HepG2 (cell line): ENCODE measurements around the gene CPT1B. TPM values are rescaled to one million over a fixed set of nuclear protein-coding genes. Genes with fewer than 3 reads are reported as not detected.

ENCODE experiments used
- FIP1L1 ChIP-seq: fragments of 200-400 bp; formaldehyde crosslinking; IDR thresholded peaks from 2 replicates; pipeline ENCODE4 v1.6.1; 2018; ENCODE audit warnings: low read depth, mild to moderate bottlenecking, low read length, moderate library complexity, borderline replicate concordance; ENCODE audit not compliant: insufficient read depth
- MIXL1 ChIP-seq: IDR thresholded peaks from 2 replicates; pipeline ENCODE4 v1.6.1; 2016
- PAX8 ChIP-seq: sonication (generic); formaldehyde crosslinking; IDR thresholded peaks from 2 replicates; pipeline ENCODE4 v1.8.0; 2022; ENCODE audit warnings: mild to moderate bottlenecking, missing genetic modification reagents, borderline replicate concordance
- TOE1 ChIP-seq: sonication (generic); formaldehyde crosslinking; IDR thresholded peaks from 2 replicates; pipeline ENCODE4 v1.4.0; 2020; ENCODE audit warnings: mild to moderate bottlenecking, missing genetic modification reagents
- ZMAT3 ChIP-seq: sonication (generic); formaldehyde crosslinking; conservative IDR thresholded peaks from 2 replicates; pipeline ENCODE4 v1.7.0; 2021; ENCODE audit warnings: missing genetic modification reagents
- ZNF251 ChIP-seq: sonication (generic); formaldehyde crosslinking; IDR thresholded peaks from 2 replicates; pipeline ENCODE4 v1.9.0; 2021; ENCODE audit warnings: mild to moderate bottlenecking, missing genetic modification reagents
- ZNF260 ChIP-seq: sonication (generic); formaldehyde crosslinking; IDR thresholded peaks from 2 replicates; pipeline ENCODE4 v1.4.0; 2020; ENCODE audit warnings: missing genetic modification reagents, low read depth, mild to moderate bottlenecking, borderline replicate concordance
- ZNF441 ChIP-seq: sonication (generic); formaldehyde crosslinking; IDR thresholded peaks from 2 replicates; pipeline ENCODE4 v1.7.0; 2021; ENCODE audit warnings: missing genetic modification reagents, borderline replicate concordance
- ZNF543 ChIP-seq: sonication (generic); formaldehyde crosslinking; IDR thresholded peaks from 2 replicates; pipeline ENCODE4 v1.4.0; 2020; ENCODE audit warnings: mild to moderate bottlenecking, missing genetic modification reagents
- ZNF570 ChIP-seq: sonication (generic); formaldehyde crosslinking; IDR thresholded peaks from 2 replicates; pipeline ENCODE4 v1.4.0; 2020; ENCODE audit warnings: mild to moderate bottlenecking, missing genetic modification reagents, borderline replicate concordance
- ZNF713 ChIP-seq: sonication (generic); formaldehyde crosslinking; IDR thresholded peaks from 2 replicates; pipeline ENCODE4 v1.4.0; 2020; ENCODE audit warnings: mild to moderate bottlenecking, missing genetic modification reagents
- ZNF788 ChIP-seq: sonication (generic); formaldehyde crosslinking; IDR thresholded peaks from 2 replicates; pipeline ENCODE4 v1.5.0; 2020; ENCODE audit warnings: mild to moderate bottlenecking, missing genetic modification reagents, borderline replicate concordance
- ZNF879 ChIP-seq: sonication (generic); formaldehyde crosslinking; IDR thresholded peaks from 2 replicates; pipeline ENCODE4 v1.8.1; 2023; ENCODE audit warnings: missing genetic modification reagents
- polyA plus RNA-seq, 8 experiments: library from polyadenylated mRNA; depleted of rRNA in 3 of 8; stranded (reverse) in 7 of 8; unstranded in 1 of 8; fragments of >200 nt; fragmentation: Illumina TruSeq in 4 of 8; extraction: Trizol in 4 of 8; gene quantifications; 2 replicates each; pipeline versions ENCODE4 v1.2.1 to v1.2.3, GENCODE V29; 2011 to 2016; ENCODE audit warnings: low read depth in 4 of 8, missing spikeins in 1 of 8, mixed read lengths in 1 of 8; ENCODE audit not compliant: insufficient read depth in 1 of 8
- total RNA-seq, 5 experiments: library from RNA; depleted of rRNA; stranded (reverse); fragments of >200 nt; fragmentation: Illumina TruSeq; extraction: Trizol; gene quantifications; 2 replicates each; pipeline ENCODE4 v1.2.3, GENCODE V29; 2016; ENCODE audit warnings: low read depth in 1 of 5
- TF ChIP-seq, protein P1 (sequence below): sonication (generic); formaldehyde crosslinking; conservative IDR thresholded peaks from 2 replicates; pipeline ENCODE4 v1.4.0; 2020; ENCODE audit warnings: missing genetic modification reagents
- TF ChIP-seq, protein P2 (sequence below): sonication (generic); formaldehyde crosslinking; IDR thresholded peaks from 2 replicates; pipeline ENCODE4 v1.4.0; 2020; ENCODE audit warnings: mild to moderate bottlenecking, missing genetic modification reagents
- TF ChIP-seq, protein P3 (sequence below): sonication (generic); formaldehyde crosslinking; IDR thresholded peaks from 2 replicates; pipeline ENCODE4 v1.4.0; 2020; ENCODE audit warnings: missing genetic modification reagents
- TF ChIP-seq, protein P4 (sequence below): sonication (generic); formaldehyde crosslinking; IDR thresholded peaks from 2 replicates; pipeline ENCODE4 v1.4.0; 2020; ENCODE audit warnings: missing genetic modification reagents, borderline replicate concordance

CPT1B gene
- total and polyA plus RNA-seq, 2 of the 13 experiments (the other 11 are each of a cell fraction or from before 2014, with no cell fraction given) = 9.2 to 19.5 TPM

- no peak for TF ChIP-seq MIXL1 (CRISPR knock-in tag)
- TF ChIP-seq, protein P1, sequence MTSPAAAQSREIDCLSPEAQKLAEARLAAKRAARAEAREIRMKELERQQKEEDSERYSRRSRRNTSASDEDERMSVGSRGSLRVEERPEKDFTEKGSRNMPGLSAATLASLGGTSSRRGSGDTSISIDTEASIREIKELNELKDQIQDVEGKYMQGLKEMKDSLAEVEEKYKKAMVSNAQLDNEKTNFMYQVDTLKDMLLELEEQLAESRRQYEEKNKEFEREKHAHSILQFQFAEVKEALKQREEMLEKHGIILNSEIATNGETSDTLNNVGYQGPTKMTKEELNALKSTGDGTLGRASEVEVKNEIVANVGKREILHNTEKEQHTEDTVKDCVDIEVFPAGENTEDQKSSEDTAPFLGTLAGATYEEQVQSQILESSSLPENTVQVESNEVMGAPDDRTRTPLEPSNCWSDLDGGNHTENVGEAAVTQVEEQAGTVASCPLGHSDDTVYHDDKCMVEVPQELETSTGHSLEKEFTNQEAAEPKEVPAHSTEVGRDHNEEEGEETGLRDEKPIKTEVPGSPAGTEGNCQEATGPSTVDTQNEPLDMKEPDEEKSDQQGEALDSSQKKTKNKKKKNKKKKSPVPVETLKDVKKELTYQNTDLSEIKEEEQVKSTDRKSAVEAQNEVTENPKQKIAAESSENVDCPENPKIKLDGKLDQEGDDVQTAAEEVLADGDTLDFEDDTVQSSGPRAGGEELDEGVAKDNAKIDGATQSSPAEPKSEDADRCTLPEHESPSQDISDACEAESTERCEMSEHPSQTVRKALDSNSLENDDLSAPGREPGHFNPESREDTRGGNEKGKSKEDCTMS (CRISPR knock-in tag) = no peak
- TF ChIP-seq TOE1 (CRISPR knock-in tag) = no peak
- TF ChIP-seq FIP1L1 = no peak
- TF ChIP-seq, protein P2, sequence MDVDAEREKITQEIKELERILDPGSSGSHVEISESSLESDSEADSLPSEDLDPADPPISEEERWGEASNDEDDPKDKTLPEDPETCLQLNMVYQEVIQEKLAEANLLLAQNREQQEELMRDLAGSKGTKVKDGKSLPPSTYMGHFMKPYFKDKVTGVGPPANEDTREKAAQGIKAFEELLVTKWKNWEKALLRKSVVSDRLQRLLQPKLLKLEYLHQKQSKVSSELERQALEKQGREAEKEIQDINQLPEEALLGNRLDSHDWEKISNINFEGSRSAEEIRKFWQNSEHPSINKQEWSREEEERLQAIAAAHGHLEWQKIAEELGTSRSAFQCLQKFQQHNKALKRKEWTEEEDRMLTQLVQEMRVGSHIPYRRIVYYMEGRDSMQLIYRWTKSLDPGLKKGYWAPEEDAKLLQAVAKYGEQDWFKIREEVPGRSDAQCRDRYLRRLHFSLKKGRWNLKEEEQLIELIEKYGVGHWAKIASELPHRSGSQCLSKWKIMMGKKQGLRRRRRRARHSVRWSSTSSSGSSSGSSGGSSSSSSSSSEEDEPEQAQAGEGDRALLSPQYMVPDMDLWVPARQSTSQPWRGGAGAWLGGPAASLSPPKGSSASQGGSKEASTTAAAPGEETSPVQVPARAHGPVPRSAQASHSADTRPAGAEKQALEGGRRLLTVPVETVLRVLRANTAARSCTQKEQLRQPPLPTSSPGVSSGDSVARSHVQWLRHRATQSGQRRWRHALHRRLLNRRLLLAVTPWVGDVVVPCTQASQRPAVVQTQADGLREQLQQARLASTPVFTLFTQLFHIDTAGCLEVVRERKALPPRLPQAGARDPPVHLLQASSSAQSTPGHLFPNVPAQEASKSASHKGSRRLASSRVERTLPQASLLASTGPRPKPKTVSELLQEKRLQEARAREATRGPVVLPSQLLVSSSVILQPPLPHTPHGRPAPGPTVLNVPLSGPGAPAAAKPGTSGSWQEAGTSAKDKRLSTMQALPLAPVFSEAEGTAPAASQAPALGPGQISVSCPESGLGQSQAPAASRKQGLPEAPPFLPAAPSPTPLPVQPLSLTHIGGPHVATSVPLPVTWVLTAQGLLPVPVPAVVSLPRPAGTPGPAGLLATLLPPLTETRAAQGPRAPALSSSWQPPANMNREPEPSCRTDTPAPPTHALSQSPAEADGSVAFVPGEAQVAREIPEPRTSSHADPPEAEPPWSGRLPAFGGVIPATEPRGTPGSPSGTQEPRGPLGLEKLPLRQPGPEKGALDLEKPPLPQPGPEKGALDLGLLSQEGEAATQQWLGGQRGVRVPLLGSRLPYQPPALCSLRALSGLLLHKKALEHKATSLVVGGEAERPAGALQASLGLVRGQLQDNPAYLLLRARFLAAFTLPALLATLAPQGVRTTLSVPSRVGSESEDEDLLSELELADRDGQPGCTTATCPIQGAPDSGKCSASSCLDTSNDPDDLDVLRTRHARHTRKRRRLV (CRISPR knock-in tag) = no peak
- TF ChIP-seq ZNF543 = peak; percentile 72
- TF ChIP-seq, protein P3, sequence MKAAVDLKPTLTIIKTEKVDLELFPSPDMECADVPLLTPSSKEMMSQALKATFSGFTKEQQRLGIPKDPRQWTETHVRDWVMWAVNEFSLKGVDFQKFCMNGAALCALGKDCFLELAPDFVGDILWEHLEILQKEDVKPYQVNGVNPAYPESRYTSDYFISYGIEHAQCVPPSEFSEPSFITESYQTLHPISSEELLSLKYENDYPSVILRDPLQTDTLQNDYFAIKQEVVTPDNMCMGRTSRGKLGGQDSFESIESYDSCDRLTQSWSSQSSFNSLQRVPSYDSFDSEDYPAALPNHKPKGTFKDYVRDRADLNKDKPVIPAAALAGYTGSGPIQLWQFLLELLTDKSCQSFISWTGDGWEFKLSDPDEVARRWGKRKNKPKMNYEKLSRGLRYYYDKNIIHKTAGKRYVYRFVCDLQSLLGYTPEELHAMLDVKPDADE (CRISPR knock-in tag) = peak; percentile 90; the same call in 1 of the 2 replicates
- TF ChIP-seq PAX8 (CRISPR knock-in tag) = peak; percentile 38; the same call in 1 of the 2 replicates
- TF ChIP-seq ZNF570 = no peak
- TF ChIP-seq ZMAT3 (CRISPR knock-in tag) = peak; percentile 76
- TF ChIP-seq ZNF441 (CRISPR knock-in tag) = peak; percentile 42; the same call in 1 of the 2 replicates
- TF ChIP-seq ZNF260 = no peak
- no peak; the same call in 1 of the 2 replicates for TF ChIP-seq ZNF788 (CRISPR knock-in tag)
- TF ChIP-seq ZNF251 = no peak
- TF ChIP-seq, protein P4, sequence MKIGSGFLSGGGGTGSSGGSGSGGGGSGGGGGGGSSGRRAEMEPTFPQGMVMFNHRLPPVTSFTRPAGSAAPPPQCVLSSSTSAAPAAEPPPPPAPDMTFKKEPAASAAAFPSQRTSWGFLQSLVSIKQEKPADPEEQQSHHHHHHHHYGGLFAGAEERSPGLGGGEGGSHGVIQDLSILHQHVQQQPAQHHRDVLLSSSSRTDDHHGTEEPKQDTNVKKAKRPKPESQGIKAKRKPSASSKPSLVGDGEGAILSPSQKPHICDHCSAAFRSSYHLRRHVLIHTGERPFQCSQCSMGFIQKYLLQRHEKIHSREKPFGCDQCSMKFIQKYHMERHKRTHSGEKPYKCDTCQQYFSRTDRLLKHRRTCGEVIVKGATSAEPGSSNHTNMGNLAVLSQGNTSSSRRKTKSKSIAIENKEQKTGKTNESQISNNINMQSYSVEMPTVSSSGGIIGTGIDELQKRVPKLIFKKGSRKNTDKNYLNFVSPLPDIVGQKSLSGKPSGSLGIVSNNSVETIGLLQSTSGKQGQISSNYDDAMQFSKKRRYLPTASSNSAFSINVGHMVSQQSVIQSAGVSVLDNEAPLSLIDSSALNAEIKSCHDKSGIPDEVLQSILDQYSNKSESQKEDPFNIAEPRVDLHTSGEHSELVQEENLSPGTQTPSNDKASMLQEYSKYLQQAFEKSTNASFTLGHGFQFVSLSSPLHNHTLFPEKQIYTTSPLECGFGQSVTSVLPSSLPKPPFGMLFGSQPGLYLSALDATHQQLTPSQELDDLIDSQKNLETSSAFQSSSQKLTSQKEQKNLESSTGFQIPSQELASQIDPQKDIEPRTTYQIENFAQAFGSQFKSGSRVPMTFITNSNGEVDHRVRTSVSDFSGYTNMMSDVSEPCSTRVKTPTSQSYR (CRISPR knock-in tag) = no peak; the same call in 1 of the 2 replicates
- 0 out of 2 replicates have a peak, but pooled peaks have one; percentile 74 for TF ChIP-seq ZNF879 (CRISPR knock-in tag)
- 0 out of 2 replicates have a peak, but pooled peaks have one; percentile 56 for TF ChIP-seq ZNF713
Measured at GRCh38 chr22:50582493-50583293, 4.5 kb upstream of the CPT1B start, which contains the start of gene CHKB (continued).
